GM19193 (cell line): ENCODE measurements around the gene ZNRF1.

Experiments used
- POLR2A ChIP-seq: IDR thresholded peaks from 4 replicates; pipeline ENCODE4 v1.6.1; 2011; ENCODE audit not compliant: insufficient read depth, insufficient read length; ENCODE audit errors: extremely low read depth

ZNRF1 gene

DNA sequence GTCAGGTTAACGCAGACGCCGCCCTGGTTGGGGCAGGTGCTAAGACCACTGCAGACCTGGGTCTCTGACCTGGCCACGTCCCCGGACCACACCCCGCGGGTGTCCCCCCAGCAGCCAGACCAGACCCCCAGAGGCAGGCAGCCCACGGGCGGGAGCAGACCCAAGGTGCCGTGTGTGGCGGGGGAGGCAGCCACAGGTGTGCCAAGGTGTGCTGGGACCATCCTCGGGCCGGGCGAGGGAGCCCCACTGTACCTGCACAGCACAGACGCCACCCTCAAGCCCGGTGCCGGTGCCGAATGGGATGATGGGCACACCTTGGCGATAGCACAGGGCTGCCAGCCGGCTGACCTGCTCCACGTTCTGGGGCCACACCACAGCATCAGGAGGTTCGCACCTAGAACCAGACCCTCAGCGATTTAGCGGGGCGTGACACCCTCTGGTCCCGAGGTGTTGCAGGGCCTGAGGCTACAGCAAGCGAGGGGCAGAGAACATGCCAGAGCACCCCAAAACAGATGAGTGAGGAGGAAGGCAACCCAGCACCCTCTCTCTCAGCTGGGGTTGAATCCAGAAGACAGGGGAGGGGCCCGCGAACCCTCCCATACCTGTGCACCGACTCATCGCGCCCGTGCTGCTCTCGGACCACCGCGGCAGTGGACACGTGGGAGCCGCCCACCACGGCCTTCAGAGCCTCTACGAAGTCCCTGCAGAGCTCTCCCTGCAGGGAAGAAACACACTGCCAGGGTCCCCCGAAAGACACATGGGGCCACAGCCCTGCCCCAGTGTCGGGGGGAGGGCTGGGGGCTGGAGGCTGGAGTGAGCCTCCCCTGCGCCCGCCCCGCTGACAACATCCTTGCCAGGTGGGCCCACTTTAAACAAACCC, 116.4 kb downstream of the ZNRF1 start:
- TF ChIP-seq POLR2A: no peak

DNA sequence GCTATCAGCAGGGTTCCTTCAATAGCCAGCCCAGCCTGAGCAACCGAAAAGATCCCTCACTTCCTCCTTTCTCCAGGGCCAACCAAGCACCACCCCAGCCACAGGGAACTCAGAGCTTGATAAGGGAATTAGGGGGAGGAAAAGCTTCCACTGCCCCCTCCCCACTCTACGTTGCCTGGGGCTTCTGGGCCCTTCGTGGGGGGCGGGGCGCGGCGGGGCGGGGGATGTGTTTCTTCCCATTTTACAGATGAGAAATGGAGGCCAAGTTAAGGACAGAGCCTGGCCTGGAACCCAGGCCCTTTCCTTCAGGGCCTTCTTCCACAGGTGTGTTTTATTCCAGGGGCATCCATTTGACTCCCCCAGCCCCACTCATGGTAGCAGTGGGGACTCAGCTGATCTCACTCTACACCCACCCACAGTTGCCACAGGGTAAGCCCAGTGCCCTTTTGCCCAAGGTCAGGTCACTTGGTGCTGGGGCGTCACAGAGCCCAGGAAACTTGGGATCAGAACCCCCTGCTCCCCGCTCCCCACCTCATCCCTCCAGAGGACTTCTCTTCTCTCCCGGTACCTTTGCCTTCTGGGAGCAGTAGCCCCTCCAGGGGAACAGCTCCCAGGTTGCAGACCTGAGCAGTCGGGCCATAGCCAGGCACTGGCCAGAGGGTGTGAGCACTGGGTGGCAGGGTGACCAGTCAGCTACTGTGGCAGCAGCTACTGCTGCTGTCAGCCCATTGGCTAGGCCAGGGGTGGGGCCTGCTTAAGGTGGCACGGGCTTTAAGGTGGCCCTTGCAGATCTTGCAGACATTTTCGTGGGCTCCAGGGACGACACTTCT, 117.5 kb downstream of the ZNRF1 start, which contains the start of gene LDHD:
TSS of gene LDHD (minus strand) at position 700 of the 830 bp plus-strand sequence. CDS start at position 640, 60 bp downstream.
- TF ChIP-seq POLR2A: no peak

DNA sequence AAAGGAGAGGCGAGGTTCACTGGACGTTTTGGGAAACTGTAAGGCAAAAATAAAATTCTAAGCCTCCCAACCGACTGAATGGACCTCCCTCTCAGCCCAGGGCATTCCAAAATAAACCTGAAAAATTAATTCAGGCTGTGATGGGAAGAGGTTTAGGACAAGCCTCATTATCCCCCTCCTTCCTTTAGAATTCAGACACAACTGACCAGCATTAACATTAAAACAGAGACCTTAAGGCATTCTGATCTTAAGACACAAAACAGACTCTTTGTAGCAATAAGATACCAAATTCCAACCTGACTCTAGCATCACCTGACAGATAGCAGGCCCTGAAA, 118.1 kb downstream of the ZNRF1 start:
- no peak for TF ChIP-seq POLR2A

DNA sequence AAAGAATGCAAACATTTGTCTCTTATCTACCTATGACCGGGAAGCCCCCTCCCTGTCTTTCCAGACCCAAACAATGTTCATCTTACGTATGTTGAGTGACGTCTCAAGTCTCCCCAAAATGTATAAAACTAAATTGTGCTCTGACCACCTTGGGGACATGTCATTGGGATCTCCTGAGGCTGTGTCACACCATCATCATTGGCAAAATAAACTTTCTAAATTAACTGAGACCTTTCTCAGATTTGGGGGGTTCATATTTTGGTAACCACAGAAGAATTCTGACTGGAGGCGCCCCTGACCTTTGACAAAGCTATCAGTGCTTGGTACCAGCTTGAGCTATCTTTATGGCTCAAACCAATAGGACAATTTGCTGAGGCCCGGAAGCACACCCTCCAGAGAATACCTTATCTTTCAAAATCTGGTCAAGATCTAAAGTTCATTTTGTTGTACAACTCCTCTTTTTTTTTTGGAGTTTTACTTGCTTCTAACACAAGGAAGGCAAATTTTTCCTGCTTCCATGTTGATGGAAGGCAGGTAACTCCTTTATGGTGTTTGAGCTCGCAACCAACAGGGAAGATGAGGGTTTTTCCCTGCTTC, 120.2 kb downstream of the ZNRF1 start:
- no peak for TF ChIP-seq POLR2A

DNA sequence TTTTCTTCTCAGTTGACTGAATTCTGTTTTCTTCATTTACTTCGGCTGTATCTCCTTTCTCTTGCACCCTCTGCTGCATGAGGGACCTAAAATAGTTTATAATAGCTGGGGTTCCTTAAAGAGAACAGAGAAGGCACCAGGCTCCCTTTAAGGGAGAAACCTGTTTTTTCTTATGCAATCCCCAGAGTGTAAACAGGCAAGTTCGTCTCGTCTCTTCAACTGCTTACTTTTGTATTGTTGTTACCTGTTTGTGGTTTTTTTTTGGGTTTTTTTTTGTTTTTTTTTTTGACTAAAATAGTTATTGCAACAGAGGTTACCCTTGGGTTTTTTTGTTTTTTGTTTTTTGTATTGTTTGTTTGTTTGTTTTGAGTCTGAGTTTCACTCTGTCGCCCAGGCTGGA, 121.4 kb downstream of the ZNRF1 start:
- TF ChIP-seq POLR2A: no peak

DNA sequence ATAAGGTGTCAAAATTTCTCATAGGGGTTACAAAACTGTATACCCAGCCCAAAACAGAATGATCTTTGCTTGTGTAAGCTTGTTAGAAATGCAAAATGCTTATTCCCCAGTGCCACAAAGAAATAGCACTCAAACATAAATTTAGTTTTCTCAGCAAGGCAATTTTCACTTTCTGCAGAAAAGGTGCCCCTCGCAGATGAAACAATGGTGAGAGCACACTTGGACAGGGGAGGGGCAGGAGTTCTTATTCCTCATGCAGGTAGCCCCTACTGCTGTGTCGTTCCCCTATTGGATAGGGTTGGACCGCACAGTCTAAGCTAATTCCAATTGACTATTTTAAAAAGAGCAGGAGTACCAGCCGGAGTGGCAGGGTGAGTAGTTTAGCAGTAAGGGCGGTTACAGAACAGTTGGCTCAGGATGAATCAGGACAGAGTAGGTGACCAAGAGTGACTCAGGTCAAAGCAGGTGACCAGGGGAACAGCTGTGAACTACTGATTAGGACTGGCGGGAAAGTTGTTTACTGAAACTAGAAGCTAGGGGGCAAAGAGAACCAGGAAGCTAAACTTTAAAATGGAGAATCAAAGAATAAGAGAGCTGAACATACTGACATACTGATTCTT, 123.2 kb downstream of the ZNRF1 start:
- TF ChIP-seq POLR2A: no peak

DNA sequence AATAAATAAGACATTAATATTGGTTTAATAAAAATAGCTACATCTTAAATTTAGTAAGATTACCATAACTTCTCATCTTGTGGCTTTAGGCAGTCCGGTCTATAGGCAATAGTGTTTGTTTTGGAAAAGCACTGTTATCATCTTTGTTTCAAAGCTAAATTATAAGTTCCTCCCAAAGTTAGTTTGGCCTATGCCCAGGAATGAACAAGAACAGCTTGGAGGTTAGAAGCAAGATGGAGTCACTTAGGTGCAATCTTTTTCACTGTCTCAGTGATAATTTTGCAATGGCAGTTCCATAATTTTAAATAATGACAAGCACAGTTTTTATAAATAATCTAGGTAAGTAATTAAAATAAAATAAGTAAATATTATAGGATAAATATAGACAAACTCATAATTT, 123.8 kb downstream of the ZNRF1 start:
- no peak for TF ChIP-seq POLR2A

DNA sequence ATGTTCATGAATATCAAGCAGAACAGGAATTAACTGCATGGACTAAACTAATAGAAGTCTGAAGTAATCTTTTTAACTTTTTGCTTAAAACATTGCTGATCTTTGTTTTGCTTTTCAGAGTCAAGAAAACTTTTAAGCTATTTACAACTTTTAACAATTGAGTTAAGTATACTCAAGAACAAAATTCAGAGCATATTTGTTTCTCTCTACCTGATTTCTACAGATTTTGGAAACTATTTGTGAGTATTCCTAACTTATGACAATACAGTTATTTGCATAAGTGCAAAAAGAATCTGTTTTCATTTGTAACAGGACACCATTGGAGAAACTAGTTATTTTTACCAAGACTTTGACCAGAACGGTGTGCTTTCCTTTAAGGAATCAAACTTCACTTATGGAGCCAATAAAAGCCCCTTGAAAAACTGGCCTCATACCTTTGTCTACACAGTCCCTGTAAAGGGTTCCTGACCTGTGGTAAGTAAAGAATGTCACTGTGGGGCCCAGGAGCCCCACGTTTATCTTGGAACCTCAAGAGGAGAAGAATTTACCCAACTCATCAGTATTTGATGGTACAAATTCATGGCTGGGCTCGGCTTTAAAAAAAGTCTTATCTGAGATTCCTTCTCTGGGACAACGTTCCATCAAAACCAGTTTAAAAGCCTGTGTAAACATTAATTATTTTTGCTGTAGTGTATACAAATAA, 129.0 kb downstream of the ZNRF1 start:
- TF ChIP-seq POLR2A: no peak

DNA sequence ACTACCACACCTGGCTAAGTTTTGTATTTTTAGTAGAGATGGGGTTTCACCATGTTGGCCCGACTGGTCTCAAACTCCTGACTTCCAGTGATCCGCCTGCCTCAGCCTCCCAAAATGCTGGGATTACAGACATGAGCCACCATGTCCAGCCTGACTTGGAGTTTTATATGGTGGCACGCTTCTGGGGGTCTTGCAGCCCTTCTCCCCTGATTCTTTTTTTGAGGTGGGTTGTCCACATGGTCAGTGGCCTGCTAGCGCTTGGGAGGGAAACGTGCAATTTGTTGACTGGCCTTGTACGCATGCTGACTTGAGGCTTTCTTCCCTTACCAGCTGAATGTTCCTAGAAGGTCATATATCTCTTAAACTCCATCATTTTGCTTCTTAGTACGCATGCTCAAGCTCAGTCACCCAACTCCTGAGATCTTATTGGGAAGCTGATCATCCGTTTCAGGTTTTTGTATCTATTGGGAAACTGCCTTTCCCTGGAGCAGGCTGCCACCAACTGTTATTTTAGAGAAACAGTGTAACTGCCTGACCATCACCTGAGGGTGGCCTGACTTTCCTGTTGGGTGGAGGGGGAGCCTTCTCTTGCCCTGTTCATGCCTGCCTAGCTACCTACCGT, 131.4 kb downstream of the ZNRF1 start:
- no peak for TF ChIP-seq POLR2A

DNA sequence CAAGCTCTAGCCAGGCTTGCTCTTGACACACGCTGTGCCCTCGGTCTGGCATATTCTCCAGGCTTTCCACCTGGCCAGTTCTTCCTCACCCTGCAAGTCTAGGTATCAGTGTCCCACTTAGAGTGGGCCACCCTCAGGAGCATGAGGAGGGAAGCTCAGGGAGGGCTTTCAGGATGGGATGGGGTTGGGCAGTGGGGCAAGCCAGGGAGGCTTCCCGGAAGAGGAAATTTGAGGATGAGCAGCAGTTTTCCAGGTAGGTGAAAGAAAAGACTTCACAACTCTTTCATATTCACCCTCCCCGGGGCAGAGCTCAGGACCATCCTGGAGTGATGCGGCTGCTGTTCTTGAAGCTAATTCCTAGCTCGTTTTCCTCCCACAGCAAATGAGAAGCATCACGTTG, 132.3 kb downstream of the ZNRF1 start:
- TF ChIP-seq POLR2A: no peak

DNA sequence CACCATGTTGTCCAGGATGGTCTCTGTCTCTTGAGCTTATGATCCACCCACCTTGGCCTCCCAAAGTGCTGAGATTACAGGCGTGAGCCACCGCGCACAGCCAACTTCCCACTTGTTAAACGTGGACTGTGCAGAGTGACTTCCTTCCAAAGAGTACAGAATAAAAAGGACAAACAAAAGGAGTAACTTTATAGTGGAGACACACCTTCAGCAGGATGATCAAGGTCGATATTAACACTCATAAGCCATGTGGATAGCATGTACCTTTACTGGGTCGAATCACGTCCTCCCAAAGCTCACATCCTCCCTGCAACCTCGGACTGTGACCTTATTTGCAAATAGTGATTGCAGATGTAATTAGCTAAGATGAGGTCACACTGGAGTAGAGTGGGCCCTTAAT, 139.4 kb downstream of the ZNRF1 start:
- no peak for TF ChIP-seq POLR2A

DNA sequence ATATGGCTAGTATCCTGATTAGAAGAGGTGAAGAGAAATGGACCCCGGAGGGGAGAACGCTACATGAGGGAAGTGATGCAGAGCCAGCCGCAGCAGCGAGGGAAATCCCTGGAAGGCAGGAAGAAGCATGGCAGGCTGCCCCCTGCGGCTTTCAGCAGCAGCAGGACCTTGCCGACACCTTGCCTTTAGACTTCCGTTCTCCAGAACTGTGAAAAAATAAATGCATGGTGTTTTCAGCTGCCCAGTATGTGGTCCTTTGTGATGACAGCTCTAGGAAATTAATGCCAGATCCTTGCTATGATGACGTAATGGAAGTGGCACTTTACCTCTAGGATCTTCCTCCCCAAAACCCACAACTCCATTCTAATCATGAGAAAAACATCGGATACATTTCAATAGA, 139.8 kb downstream of the ZNRF1 start:
- no peak for TF ChIP-seq POLR2A

DNA sequence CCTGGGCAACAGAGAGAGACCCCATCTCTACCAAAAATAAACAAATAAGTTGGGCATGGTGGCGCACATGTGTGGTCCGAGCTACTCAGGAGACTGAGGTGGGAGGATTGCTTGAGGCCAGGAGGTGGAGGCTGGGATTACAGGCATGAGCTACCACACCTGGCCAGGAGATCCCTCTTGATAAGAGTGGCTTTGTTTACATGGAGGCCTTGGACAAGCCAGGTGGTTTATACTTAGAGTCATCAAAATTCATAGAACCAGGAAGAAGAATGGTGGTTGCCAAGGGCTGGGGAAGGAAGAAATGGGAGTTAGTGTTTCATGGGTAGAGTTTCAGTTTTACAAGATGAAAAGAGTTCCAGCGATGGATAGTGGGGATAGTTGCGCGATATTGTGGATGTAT, 140.7 kb downstream of the ZNRF1 start:
- no peak for TF ChIP-seq POLR2A

DNA sequence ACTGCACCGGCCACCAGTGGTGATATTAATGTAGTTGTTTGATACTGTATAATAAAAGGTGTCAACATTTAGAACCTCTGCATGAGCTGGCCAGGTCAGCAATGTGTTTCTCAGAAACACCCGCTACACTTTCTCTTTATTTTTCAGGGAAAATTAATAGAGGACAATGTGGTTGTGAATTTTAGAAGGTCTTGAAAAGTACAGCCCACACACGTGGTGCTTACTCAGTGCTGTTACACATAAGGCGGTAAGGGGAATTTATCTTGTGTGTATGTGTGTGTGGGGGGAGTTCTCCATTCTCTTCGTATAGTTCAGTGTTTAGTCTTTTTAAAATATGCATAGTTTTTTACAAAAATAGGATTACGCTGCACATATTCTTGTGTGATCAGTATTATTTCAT, 145.1 kb downstream of the ZNRF1 start:
- no peak for TF ChIP-seq POLR2A
